ENCODE measurements around the gene SLC5A3.

DNA sequence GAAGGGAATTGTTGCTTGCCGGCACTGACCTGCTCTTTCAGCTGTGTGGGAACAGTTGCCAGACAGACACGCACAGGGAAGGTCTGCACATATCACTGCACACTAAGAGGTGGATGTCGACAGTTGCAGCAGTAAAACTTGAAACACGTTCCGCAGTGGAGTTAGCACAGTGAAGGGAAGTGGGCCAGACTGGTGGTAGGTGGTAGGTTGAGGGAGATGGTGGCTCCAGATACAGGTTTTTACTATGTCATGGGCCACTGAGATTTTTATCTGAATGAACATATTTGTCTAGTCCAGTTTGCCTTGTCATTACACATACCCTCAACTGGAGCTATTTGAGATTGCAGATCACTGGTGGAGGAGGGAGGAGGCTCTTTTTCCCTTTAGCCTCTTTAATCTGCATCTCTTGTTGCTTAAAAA lies 13.5 kb downstream of the SLC5A3 start:
- TF ChIP-seq, protein P1, sequence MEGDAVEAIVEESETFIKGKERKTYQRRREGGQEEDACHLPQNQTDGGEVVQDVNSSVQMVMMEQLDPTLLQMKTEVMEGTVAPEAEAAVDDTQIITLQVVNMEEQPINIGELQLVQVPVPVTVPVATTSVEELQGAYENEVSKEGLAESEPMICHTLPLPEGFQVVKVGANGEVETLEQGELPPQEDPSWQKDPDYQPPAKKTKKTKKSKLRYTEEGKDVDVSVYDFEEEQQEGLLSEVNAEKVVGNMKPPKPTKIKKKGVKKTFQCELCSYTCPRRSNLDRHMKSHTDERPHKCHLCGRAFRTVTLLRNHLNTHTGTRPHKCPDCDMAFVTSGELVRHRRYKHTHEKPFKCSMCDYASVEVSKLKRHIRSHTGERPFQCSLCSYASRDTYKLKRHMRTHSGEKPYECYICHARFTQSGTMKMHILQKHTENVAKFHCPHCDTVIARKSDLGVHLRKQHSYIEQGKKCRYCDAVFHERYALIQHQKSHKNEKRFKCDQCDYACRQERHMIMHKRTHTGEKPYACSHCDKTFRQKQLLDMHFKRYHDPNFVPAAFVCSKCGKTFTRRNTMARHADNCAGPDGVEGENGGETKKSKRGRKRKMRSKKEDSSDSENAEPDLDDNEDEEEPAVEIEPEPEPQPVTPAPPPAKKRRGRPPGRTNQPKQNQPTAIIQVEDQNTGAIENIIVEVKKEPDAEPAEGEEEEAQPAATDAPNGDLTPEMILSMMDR (IDR thresholded peaks at IDR 0.05), result no peak
- TF ChIP-seq EP300 (IDR thresholded peaks at IDR 0.05) (no peak), POLR2AphosphoS5 (IDR thresholded peaks at IDR 0.05) (no peak), POLR2A (IDR thresholded peaks at IDR 0.05) (no peak)
